ENCODE results near the gene TMEM165.

TMEM165 gene

DNA sequence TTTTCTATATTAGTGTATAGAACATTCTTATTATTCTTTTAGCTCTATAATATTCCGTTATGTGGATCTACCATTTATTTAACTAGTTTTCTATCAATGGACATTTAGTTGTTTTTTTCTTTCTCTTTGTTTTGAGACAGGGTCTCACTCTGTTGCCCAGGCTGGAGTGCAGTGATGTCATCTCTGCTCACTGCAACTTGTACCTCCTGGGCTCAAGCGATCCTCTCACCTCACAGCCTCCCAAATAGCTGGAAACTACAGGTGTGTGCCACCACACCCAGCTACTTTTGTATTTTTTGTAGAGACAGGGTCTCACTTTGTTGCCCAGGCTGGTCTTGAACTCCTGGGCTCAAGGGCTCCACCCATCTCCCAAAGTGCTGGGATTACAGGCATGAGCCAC is 10.8 kb downstream of the TMEM165 start:
- DNase-seq (ENCODE audit: low read depth): no peak

DNA sequence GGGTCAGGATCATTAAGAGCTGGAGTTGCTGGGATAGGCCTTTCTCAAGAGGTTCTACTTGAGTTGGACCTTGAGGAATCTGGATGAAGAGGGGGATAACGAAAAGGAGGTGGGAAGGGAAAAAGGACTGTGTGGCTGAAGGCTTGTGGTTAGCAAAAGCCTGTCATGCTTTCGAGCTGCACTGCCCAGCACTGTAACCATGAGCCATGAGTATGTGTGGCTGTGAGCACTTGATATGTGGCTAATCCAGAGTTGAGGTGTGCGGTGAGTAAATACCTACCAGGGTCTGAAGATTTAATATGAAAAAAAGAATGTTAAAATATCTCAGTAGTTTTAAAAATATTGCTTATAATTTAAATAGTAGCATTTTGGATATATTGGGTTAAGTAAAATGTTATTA is 11.4 kb downstream of the TMEM165 start:
- DNase-seq (ENCODE audit: low read depth): no peak

DNA sequence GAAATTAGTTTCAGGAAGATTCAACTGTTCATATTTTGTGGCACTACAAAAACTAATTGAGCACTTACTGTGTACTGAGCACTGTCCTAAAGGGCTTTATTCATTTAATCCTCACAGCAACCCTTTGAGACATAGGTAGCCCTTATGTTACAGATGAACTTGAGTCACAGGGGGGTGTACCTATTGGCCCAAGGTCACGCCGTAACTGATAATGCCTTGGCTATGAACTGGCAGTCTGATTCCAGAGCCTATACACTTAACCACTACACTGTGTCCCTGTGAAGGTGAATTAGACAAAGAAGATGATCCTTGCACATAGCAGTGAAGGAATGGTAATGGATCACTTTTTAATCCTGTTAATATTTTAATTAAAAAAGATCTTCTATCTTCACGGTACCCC is 12.0 kb downstream of the TMEM165 start:
- no peak for DNase-seq (ENCODE audit: low read depth)

DNA sequence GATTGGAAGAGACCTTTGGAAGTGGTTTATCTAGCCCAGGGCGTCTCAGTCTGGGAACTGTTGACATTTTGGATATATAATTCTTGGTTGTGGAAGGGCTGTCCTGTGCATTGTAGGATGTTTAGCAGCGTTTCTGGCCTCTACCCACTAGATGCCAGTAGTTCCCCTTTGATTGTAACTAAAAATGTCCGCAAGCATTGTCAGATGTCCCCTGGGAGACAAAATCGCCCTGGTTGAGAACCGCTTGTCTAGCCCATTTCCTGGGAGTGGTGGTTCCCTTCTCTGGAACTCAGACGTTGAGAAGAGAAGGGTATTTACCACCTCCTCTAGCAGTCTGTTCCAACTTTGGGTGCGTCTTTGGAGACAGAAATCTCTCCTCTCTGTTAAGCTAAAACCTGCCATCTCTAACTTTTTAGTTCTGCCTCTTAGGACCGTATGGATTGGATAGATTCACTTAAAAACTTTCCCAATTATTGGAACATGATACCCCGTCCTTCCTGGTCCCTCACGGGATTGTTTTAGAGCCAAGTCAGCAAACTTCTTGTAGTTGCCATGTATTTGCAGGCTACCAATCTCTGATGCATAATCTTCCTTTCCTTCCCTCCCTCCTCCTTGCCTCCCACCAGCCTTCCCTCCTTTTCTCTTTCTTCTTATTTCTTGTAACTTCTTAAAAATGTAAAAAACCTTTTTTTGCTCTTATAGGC is 13.9 kb downstream of the TMEM165 start:
- DNase-seq (ENCODE audit: low read depth): peak; percentile 35

DNA sequence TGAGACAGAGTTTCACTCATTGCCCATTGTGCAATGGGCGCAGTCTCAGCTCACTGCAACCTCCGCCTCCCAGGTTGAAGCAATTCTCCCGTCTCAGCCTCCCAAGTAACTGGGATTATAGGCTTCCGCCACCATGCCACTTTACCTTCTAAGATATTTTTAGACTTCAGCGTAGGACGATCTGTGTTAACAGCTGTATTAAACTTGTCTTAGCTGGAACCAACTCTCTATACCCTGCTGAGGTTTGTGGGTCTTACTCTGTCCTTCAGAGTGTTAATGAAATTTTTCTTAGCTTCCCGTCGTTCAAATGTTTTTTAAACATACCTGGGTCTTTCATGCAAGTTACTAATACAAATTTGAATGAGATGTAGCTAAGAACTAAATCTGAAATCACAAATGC is 14.7 kb downstream of the TMEM165 start:
- no peak for DNase-seq (ENCODE audit: low read depth)

DNA sequence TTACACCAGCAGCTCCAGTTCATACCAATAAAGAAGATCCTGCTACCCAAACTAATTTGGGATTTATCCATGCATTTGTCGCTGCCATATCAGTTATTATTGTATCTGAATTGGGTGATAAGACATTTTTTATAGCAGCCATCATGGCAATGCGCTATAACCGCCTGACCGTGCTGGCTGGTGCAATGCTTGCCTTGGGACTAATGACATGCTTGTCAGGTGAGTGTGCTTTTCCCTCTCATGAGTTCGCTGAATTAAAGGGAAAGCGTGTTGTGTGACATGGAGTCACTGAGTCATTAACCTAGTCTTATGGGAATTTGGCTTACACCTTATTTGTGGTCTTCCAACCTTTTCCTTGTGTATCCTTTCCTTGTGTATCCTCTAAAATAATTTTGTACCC is 15.9 kb downstream of the TMEM165 start:
- DNase-seq (ENCODE audit: low read depth): no peak

DNA sequence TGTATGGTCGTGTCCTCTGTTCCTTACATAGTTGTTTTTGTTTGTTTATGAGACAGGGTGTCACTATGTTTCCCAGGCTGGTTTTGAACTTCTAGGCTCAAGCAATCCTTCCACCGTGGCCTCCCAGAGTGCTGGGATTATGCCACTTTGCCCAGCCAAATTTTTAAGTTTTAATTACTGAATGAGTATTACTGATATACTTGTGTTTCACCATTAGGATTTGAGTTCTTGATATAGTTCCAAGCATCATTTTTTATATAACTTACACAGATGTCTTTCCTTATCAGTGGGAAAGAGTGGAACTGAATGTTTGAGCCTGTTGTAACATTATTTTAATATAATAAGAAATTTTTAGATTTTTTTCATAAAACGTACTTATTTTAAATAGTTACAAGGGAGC is 20.4 kb downstream of the TMEM165 start:
- no peak for DNase-seq (ENCODE audit: low read depth)

DNA sequence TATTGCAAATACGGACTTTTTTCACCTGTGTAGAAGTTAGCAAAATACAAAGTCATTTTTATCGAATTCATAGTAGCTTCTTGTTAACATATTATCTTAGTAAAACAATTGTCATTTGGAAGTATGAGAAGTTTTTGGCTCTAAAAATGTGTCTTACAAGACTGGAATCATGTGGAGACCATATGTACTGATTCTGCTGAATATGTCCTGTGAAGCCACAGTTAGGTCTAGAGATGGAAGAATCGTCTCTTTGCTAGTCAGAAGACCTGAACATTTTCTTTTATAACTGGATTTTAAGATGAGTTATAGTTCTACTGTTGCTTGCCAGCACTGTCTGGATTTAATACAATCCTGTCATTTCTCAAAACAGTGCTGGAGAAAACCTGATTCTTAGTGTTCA is 29.0 kb downstream of the TMEM165 start:
- no peak for DNase-seq (ENCODE audit: low read depth)

DNA sequence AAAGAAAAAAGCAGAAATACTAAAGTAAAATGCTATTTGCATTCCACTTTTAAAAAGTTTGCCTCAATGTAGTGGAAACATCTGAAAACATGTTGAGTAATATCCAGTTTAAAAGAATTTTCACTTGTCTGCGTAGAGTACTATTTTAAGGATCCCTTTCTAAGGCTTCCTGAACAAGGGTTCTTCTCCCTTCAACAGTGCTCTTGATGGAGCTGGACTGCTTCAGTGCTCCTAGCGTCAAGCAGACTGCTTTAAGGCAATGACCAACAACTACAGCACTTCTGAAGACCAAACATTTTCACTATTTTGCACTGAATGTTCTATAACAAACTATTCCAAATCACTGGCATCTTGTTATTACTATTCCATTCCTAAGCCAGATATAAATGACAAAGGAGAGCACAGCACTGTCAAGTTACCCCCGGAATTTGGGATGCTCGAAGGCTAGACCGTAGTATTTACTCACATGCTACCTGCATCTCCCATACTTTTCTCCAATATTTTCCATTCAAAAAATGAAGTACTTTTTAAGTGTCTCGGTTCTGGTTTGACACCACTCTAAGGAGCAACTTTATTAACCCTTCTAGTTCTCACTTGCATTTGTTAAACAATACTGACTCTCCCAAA is 36.1 kb downstream of the TMEM165 start:
- no peak for DNase-seq (ENCODE audit: low read depth)

DNA sequence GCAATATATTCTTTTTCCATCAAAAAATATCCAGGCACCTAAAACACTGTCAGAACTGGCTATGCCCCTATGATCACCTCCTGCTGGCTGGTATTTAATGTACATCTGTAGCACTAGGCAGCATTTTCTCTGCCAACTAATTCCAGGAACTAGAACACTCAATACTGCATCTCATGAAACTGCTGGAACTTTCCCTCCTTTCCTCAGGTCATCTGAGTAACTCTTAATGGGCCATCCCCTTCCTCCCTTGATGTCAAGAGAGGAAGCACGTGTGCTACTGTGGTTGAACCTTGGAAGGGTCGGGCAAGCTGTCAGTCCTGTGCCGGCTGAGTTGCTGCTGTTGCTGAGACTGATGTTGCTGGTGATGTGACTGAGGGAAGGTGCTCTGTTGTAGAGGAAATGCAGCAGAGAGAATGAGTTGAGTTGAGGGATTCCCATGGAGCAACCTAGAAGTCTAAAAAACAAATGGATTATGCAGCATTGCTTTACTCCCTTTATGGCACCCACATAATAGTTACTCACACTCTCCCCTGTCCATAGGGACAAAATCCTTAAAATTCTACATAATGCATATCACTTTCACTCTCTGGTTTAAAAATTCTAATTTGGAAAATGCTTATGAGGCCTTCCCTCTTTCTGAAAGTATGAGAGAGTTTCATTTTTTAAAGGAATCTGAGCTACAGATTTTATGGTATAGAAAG is 39.5 kb downstream of the TMEM165 start:
- no peak for DNase-seq (ENCODE audit: low read depth)

DNA sequence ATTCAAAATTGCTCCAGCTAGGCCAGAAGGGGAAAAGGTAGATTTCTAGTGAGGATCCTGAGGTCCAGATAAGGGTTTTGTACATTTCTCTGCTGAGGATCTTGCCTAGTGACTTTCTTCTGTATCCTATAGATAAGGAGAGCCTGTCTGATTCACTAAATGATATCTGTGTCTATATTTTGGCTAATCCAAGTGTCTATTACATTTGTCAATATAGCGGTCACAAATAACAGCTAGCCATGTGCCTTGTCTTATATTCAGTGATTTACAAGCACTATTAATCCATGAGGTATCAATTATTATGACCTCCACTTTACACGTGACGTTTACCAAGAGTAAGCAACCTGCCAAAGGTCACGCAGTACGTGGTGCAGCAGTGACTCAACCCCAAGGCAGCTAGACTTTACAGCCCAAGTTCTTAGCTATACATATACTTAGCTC is 41.6 kb downstream of the TMEM165 start:
- no peak for DNase-seq (ENCODE audit: low read depth)

DNA sequence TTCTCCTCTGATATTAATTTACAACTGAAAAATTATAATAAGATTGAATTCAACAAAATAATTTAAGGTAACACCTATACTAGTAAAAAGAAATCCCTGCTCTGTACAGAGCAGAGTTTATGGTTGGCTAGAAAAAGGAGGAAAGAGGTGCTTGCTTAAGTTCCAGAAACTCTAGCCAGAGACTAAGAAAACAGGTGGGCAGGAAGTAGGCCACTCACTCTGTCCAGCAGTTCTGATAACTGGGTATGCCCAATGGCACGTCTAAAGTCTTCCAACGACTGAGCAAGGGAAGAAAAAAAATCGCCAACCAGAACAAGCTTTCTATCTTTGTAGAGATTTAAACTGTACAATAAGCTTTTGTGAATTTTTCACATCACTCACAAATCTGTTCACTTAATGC is 42.1 kb downstream of the TMEM165 start:
- no peak for DNase-seq (ENCODE audit: low read depth)

DNA sequence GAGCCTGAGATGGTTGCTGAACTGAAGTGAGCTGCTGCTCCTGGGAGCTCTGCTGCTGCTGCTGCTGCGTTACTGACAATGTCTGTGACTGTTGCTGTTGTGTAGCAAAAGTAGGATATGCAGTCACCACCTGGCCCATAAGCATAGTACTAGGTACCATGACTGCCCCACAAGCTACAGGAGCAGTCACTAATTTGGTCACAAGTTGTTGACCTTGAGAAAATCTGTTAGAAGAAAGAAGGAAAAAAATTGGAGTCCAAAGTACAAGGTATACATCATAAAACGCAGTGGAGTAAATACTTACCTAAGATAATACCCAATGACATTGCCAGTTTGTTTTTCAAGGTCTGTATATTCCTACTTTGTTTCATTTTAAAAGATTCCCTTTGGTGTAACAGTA is 42.6 kb downstream of the TMEM165 start:
- DNase-seq (ENCODE audit: low read depth): no peak

DNA sequence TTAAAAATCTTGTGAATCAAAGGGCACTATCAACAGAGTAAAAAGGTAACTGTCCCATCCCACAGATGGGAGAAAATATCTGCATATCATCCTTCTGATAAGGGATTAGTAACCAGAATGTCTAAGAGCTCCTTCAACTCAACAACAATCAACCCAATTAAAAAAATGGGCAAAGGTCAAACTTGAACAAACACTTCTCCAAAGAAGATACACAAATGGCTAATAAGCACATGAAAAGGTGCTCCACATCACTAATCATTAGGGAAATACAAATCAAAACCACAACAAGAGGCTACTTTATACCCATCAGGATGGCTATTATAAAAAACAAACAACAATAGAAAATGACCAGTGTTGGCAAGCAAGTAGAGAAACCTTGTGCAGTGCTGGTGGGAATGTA is 43.3 kb downstream of the TMEM165 start:
- DNase-seq (ENCODE audit: low read depth): no peak

DNA sequence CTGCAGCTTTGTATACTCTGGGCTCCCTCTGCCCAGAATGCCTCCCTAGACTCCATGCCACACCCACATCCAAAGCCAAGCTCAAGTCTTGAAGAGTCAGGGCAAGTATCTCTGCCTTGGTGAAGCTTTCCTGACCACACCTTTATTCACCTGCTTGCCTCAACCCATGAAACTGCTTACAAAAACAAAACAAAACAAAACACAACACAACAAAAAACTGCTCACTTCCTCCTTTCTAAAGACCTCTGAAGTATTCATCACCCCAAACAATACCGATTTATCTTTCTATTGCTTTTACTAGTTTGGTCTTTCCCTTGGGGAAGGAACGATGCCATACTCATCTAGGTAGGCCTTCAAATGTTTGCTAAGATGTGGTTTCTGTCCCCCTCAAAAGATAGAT is 45.0 kb downstream of the TMEM165 start:
- no peak for DNase-seq (ENCODE audit: low read depth)

DNA sequence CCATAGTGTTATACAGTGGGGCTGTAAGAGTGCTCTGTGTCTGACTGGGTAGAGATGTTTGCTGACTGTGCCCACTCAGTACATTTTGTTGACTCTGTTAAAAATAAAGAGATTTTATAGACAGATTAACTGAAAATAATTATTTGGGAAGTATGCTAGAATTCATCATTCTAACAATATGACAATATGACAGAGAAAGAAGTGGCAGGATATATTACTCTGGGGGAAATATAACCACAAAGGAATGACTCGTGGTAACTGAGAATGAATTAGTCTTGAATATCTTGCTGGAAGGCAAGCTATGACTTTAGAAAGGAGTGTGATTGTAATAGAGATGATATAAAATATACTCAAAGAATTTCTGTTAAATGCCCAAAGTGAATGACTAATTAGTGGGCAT is 46.8 kb downstream of the TMEM165 start:
- DNase-seq (ENCODE audit: low read depth): no peak

DNA sequence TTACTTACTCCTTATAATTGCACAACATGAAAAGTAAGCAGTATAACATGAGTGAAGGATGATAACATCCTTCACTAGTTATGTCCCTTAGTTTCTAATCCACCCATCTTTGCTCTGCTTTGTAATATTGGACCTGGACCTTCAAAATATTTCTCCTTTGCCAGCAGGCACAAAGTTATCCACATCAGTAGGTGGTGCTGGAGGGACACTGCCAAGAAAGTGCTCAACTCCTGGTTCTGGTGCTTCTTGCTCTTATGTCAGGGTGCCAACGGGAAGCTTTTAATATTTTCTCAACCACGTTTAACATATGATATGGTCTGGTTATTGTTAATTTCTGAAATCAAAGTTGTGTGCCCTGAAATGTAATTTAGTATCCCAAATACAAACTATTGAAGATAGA is 49.1 kb downstream of the TMEM165 start:
- peak; percentile 41 for DNase-seq (ENCODE audit: low read depth)

DNA sequence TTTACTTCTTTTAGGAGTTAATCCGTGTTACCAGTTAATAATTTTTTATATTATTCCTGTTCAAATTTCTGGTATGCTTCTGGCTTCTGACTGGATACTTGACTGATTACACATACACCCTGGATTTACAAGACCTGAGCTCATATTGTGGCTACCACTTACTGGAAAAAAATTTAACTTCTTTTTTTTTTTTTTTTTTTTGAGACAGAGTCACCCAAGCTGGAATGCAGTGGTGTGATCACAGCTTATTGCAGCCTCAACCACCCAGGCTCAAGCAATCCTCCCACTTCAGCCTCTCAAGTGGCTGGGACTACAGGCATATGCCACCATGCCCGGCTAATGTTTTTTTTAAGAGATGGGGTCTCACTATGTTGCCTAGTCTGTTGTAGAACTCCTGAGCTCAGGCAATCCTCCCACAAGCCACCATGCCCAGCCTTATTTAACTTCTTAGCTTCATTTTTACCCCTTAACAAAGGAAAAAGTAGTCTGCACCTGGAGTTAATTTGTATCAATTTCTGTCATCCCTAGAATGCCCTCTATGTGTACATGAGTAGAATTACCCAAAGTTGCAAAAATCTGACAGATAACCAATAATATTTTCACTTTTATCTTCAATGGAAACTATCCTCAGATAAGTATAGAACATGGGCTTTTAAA is 50.3 kb downstream of the TMEM165 start:
- DNase-seq (ENCODE audit: low read depth): peak; percentile 50

DNA sequence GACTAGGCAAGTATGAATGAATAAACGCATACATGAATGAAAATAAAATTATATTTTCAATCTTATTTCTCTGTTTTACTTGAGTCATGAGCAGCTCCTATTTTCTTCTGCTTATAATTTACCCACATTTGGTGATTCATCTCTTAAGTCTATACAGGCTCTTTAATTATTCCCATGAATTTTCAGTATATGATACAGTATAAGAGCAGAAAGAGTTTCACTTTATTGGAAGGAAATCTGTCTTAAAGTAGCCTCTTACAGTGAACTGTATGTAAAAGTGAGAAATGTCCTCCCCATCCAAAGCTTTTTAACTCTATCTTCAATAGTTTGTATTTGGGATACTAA is 50.8 kb downstream of the TMEM165 start:
- no peak for DNase-seq (ENCODE audit: low read depth)

DNA sequence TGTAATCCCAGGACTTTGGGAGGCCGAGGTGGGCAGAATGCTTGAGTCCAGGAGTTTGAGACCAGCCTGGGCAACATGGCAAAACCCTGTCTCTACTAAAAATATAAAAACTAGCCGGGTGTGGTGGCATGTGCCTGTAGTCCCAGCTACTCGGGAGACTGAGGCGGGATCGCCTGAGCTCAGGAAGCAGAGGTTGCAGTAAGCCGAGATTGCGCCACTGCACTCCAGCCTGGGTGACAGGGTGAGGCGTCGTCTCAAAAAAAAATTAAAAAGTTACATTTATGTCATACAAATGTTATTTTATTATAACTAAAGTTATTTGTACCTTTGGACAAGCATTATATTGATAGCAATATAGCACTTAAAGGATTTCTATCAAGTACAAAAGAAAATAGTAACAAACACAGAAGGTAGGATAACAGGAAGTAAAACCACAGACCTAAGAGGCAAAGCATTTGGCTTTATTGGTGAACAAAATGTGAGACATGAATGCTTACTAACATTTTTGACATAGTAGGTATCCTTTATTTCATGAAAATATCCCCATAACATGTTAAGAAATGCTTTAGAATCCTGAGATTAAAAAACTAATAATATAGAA is 51.5 kb downstream of the TMEM165 start:
- no peak for DNase-seq (ENCODE audit: low read depth)

DNA sequence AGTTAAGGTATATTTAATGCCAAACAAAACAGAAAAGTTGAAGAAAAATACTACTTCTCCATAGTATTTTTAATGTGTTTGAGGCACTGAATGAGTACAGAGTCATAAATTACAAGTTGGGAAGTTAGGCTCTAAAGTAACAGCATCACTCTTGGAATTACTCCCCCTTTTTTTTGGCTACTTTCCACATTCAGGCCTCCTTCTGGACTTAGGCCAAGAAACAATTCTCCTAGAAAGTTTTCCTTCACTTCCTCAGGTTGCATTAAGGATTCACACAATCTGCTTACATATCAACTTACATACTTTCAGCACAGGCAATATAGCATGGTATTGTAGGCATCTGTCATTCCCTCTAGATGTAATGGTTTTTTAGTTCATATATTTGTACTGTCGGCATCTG is 52.1 kb downstream of the TMEM165 start:
- DNase-seq (ENCODE audit: low read depth): no peak

DNA sequence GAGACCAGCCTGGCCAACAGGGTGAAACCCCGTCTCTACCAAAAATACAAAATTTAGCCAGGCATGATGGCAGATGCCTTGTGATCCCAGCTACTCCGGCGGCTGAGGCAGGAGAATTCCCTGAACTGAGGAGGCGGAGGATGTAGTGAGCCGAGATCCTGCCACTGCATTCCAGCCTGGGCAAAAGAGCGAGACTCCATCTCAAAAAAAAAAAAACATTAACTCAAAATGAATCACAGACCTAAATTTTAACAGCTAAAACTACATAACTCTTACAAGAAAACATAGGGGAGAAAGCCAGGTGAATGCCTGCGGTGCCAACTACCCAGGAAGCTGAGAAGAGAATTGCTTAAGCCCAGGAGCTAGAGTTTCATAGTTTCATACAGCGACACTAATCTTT is 54.8 kb downstream of the TMEM165 start:
- no peak for DNase-seq (ENCODE audit: low read depth)

DNA sequence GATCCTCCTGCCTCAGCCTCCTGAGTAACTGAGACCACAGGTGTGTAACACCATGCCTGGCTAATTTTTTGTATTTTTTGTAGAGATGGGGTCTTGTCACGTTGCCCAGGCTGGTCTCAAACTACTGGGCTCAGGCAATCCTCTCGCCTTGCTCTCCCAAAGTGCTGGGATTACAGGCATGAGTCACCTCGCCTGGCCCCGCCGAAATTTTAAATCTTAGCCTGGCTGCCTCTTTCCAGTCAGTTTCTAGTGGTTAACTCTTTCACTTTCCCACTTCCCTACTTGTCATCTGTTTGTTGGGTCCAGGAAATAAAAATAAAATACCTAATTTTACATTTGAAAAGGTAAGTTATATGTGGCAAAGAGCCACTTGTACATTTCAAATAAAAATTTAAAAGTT is 62.4 kb downstream of the TMEM165 start:
- DNase-seq (ENCODE audit: low read depth): peak; percentile 38

All from stromal cell of bone marrow (primary cell).